HCT116 (cell line): ENCODE results near the gene TSC22D3. TPM values are rescaled to one million over a fixed set of nuclear protein-coding genes. Genes with fewer than 3 reads are reported as not detected.

Source experiments
- ATAC-seq: fragments of 200-7000 bp; cut with Tn5 transposase; 2 replicates; pipeline ENCODE4 v1.9.1; 2020; ENCODE audit warnings: mild to moderate bottlenecking, moderate library complexity
- BruUV-seq: library from RNA; stranded (reverse); fragments of 400-500 nt; replicated peaks from 2 replicates; lab custom pipeline; 2021; lab: Mats Ljungman, UMichigan
- CTCF ChIA-PET: fragments of 300-600 bp; sonication (Branson Sonifier 250); formaldehyde crosslinking; loops from one replicate; lab custom pipeline; 2021; ENCODE audit warnings: antibody characterized with exemption; lab: Charles Lee
- POLR2A ChIA-PET: fragments of 300-600, 350-600 bp; sonication (Branson Sonifier 250); formaldehyde crosslinking; loops from one replicate; lab custom pipeline; 2021; ENCODE audit warnings: antibody characterized with exemption; lab: Charles Lee
- RAD21 ChIA-PET, 2 experiments: fragments of 300-600 bp; sonication (Branson Sonifier 250); formaldehyde crosslinking; loops; one replicate each; lab custom pipeline; 2023; ENCODE audit warnings: low total read pairs in 2 of 2; ENCODE audit not compliant: uncharacterized antibody in 2 of 2, unreplicated experiment in 2 of 2, low non-redundant PET in 1 of 2; lab: Charles Lee
- DNase-seq: peaks from one replicate; pipeline ENCODE4 v3.0.0-alpha.2; 2010; ENCODE audit warnings: low read depth, low spot score
- H2AFZ ChIP-seq: fragments of 200-600 bp; shearing (Covaris generic), sonication (generic); 2 replicates; pipeline ENCODE4 v1.6.1; 2017; ENCODE audit warnings: low read depth, mixed run types, mixed read lengths, antibody characterized with exemption, low read length; ENCODE audit not compliant: poor library complexity, severe bottlenecking
- H3K27ac ChIP-seq: 2 replicates; pipeline ENCODE4 v1.5.1; 2012; ENCODE audit warnings: low read depth, low read length
- H3K27me3 ChIP-seq: fragments of 200-600 bp; sonication (generic); 2 replicates; pipeline ENCODE4 v1.6.1; 2016; ENCODE audit warnings: mixed run types, low read length, mixed read lengths; ENCODE audit not compliant: insufficient read depth
- H3K36me3 ChIP-seq, 2 experiments: fragments of 200-500 bp in 1 of 2; fragments of 200-600 bp in 1 of 2; sonication (Bioruptor generic) in 1 of 2; sonication (generic) in 1 of 2; 2 replicates each; pipeline versions ENCODE4 v1.5.1 to v1.6.1; 2014 to 2016; ENCODE audit warnings: low read length in 2 of 2, inconsistent platforms in 1 of 2, mixed read lengths in 1 of 2, mixed run types in 1 of 2; ENCODE audit not compliant: insufficient read depth in 2 of 2, control insufficient read depth in 1 of 2
- H3K4me1 ChIP-seq, 2 experiments: fragments of 200-600 bp in 1 of 2; sonication (generic) in 1 of 2; 2 replicates each; pipeline versions ENCODE4 v1.5.1 to v1.6.1; 2012 to 2017; ENCODE audit warnings: low read length in 2 of 2, inconsistent platforms in 1 of 2, mild to moderate bottlenecking in 1 of 2, mixed read lengths in 1 of 2, mixed run types in 1 of 2, moderate library complexity in 1 of 2; ENCODE audit not compliant: insufficient read depth in 2 of 2, control insufficient read depth in 1 of 2
- H3K4me2 ChIP-seq: fragments of 200-600 bp; sonication (generic); 2 replicates; pipeline ENCODE4 v1.6.1; 2017; ENCODE audit warnings: mixed run types, low read length, mixed read lengths
- H3K4me3 ChIP-seq, 2 experiments: fragments of 200-600 bp in 1 of 2; sonication (generic) in 1 of 2; replicated peaks in 1 of 2; 2 replicates each; pipeline ENCODE4 v1.5.1; 2011 to 2016; ENCODE audit warnings: low read length in 2 of 2, control low read depth in 1 of 2, low read depth in 1 of 2, mild to moderate bottlenecking in 1 of 2, mixed read lengths in 1 of 2, mixed run types in 1 of 2
- H3K79me2 ChIP-seq: fragments of 200-600 bp; sonication (generic); 2 replicates; pipeline ENCODE4 v1.6.1; 2017; ENCODE audit warnings: mild to moderate bottlenecking, mixed run types, low read length, moderate library complexity, mixed read lengths; ENCODE audit not compliant: insufficient read depth
- H3K9ac ChIP-seq: fragments of 200-600 bp; sonication (generic); 2 replicates; pipeline ENCODE4 v1.6.1; 2016; ENCODE audit warnings: low read length, mixed read lengths
- H3K9me2 ChIP-seq: fragments of 200-600 bp; sonication (generic), shearing (Covaris generic); 2 replicates; pipeline ENCODE4 v1.6.1; 2017; ENCODE audit warnings: mixed run types, mild to moderate bottlenecking, moderate library complexity; ENCODE audit not compliant: insufficient read depth
- H3K9me3 ChIP-seq, 2 experiments: fragments of 200-500 bp in 1 of 2; fragments of 200-600 bp in 1 of 2; sonication (Bioruptor generic) in 1 of 2; sonication (generic) in 1 of 2; 2 replicates each; pipeline ENCODE4 v1.6.1; 2014 to 2017; ENCODE audit warnings: low read length in 2 of 2, mixed read lengths in 2 of 2, inconsistent platforms in 1 of 2, low read depth in 1 of 2, mild to moderate bottlenecking in 1 of 2, mixed run types in 1 of 2, moderate library complexity in 1 of 2; ENCODE audit not compliant: control insufficient read depth in 1 of 2, insufficient read depth in 1 of 2
- H4K20me1 ChIP-seq: fragments of 200-600 bp; sonication (generic), shearing (Covaris generic); 2 replicates; pipeline ENCODE4 v1.6.1; 2017; ENCODE audit warnings: mixed run types, mild to moderate bottlenecking, moderate library complexity; ENCODE audit not compliant: insufficient read depth
- ATF3 ChIP-seq: IDR thresholded peaks from 2 replicates; pipeline ENCODE4 v1.6.1; 2012
- CBX3 ChIP-seq: IDR thresholded peaks from 2 replicates; pipeline ENCODE4 v1.6.1; 2012; ENCODE audit warnings: low read depth
- CEBPB ChIP-seq: IDR thresholded peaks from 2 replicates; pipeline ENCODE4 v1.6.1; 2012; ENCODE audit warnings: low read depth
- EGR1 ChIP-seq: IDR thresholded peaks from 2 replicates; pipeline ENCODE4 v1.6.1; 2012; ENCODE audit warnings: low read depth
- EZH2 ChIP-seq: fragments of 200-600 bp; sonication (generic); IDR thresholded peaks from 2 replicates; pipeline ENCODE4 v1.6.1; 2017; ENCODE audit warnings: antibody characterized with exemption, mixed run types
- EZH2phosphoT487 ChIP-seq: fragments of 200-600 bp; IDR thresholded peaks from 2 replicates; pipeline ENCODE4 v1.6.1; 2018; ENCODE audit warnings: antibody characterized with exemption, borderline replicate concordance
- FOSL1 ChIP-seq: IDR thresholded peaks from 2 replicates; pipeline ENCODE4 v1.6.1; 2012; ENCODE audit warnings: low read depth
- JUND ChIP-seq: IDR thresholded peaks from 2 replicates; pipeline ENCODE4 v1.6.1; 2012
- POLR2A ChIP-seq: IDR thresholded peaks from 2 replicates; pipeline ENCODE4 v1.7.0; 2011; ENCODE audit warnings: borderline replicate concordance; ENCODE audit not compliant: insufficient read depth, insufficient read length; ENCODE audit errors: extremely low read depth
- POLR2AphosphoS5 ChIP-seq: IDR thresholded peaks from 2 replicates; pipeline ENCODE4 v1.6.1; 2011; ENCODE audit warnings: mild to moderate bottlenecking, low read depth, low read length, moderate library complexity
- RAD21 ChIP-seq: IDR thresholded peaks from 2 replicates; pipeline ENCODE4 v1.6.1; 2012; ENCODE audit warnings: low read depth, mild to moderate bottlenecking
- SP1 ChIP-seq: IDR thresholded peaks from 2 replicates; pipeline ENCODE4 v1.6.1; 2012; ENCODE audit warnings: low read depth
- SRF ChIP-seq: IDR thresholded peaks from 2 replicates; pipeline ENCODE4 v1.6.1; 2012; ENCODE audit warnings: low read depth
- TCF7L2 ChIP-seq: IDR thresholded peaks from 2 replicates; pipeline ENCODE4 v1.7.0; 2011; ENCODE audit warnings: borderline replicate concordance, inconsistent platforms; ENCODE audit not compliant: insufficient read depth, insufficient read length; ENCODE audit errors: extremely low read depth
- ZFX ChIP-seq: fragments of 450-650 bp; IDR thresholded peaks from 2 replicates; pipeline ENCODE4 v1.6.1; 2017
- ZNF274 ChIP-seq: fragments of 200-500 bp; sonication (Bioruptor generic); IDR thresholded peaks from 2 replicates; pipeline ENCODE4 v1.6.1; 2014; ENCODE audit warnings: mild to moderate bottlenecking, low read depth, low read length, inconsistent platforms
- intact Hi-C: fragments of 100-400 bp; cut with micrococcal nuclease; formaldehyde crosslinking; loops from 2 replicates; pipeline ENCODE4 v1.10.0; 2022
- total RNA-seq: library from RNA; stranded (reverse); gene quantifications from one replicate; pipeline ENCODE4 v1.2.1, GENCODE V29; 2021; ENCODE audit not compliant: unreplicated experiment
- TF ChIP-seq, protein P1 (sequence below): IDR thresholded peaks from 2 replicates; pipeline ENCODE4 v1.6.1; 2012

Gene TSC22D3
- total RNA-seq, 1 experiment from 2014 or later, result 24.6 TPM

DNA sequence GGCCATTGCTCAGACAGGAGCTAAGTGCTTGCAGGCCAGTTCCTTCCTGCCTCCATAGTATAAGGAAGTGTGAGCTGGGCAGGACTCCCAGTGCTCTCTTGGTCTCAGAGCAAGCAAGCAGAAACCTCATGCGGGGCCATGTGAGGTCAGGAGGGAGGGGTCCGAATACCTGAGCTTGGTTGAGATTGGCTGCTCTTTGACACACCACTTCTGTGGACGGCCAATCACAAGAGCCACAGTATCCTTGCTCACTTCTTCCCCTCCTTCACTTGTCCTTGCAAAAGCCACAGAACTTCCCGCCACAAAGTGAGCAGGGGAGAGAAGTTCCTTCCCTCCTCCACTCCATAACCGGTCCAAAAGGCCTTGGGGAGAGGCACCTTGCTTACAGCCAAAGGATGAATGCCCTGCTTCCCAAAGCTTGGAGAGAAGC lies 90.6 kb downstream of the TSC22D3 start:
- BruUV-seq, result no TSS peak
- DNase-seq, result no peak
- intact Hi-C loops, result no loop called here
- Histone ChIP-seq H3K9ac (no peak overlapping the region), H3K9me3 (no peaks in the 10 kb centered on the region), H3K4me2 (no peak overlapping the region), H3K36me3 (no peaks in the 10 kb centered on the region), H3K27me3 (no peaks in the 10 kb centered on the region), H3K79me2 (no peaks in the 10 kb centered on the region), H4K20me1 (no peaks in the 10 kb centered on the region), H3K4me1 (peaks cover 5 to 11% of the 10 kb centered on the region in 2 experiments; a peak in 2 of 4 replicates), H3K4me3 (no peak overlapping the region), H3K27ac (no peak overlapping the region), H3K9me2 (no peaks in the 10 kb centered on the region), H2AFZ (no peak overlapping the region)
- peak; percentile 60 for ATAC-seq
- ChIA-PET RAD21 (interaction anchor here in 1 of 2 experiments (0.7 kb wide), 1 partner anchor 71 kb away, joined by 3 read pairs; no protein-coding TSS in a partner anchor), CTCF (no interaction called here), POLR2A (no interaction called here)
- TF ChIP-seq EZH2 (no peak), RAD21 (no peak), JUND (no peak), FOSL1 (no peak), ATF3 (no peak), POLR2AphosphoS5 (no peak), CEBPB (no peak), ZNF274 (no peak), SRF (no peak), EZH2phosphoT487 (no peak), ZFX (no peak), CBX3 (no peak), TCF7L2 (no peak), POLR2A (no peak), SP1 (no peak), EGR1 (no peak)
- TF ChIP-seq, protein P1, sequence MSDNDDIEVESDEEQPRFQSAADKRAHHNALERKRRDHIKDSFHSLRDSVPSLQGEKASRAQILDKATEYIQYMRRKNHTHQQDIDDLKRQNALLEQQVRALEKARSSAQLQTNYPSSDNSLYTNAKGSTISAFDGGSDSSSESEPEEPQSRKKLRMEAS, result no peak
